HepG2 (cell line): Measurements from ENCODE around the gene SHROOM1. TPM values are rescaled to one million over a fixed set of nuclear protein-coding genes. Genes with fewer than 3 reads are reported as not detected.
A peak's percentile ranks its signal among the peaks of the same experiment; 100 is the strongest.

ENCODE experiments used
- BRD4 ChIP-seq: sonication (generic); formaldehyde crosslinking; IDR thresholded peaks from 2 replicates; pipeline ENCODE4 v1.4.0; 2020; ENCODE audit warnings: missing genetic modification reagents
- CTCF ChIP-seq: sonication (generic); formaldehyde crosslinking; IDR thresholded peaks from 2 replicates; pipeline ENCODE4 v1.5.0; 2020; ENCODE audit warnings: mild to moderate bottlenecking, missing genetic modification reagents, moderate library complexity
- DMAP1 ChIP-seq: IDR thresholded peaks from 2 replicates; pipeline ENCODE4 v1.6.1; 2016
- GATAD2A ChIP-seq: IDR thresholded peaks from 2 replicates; pipeline ENCODE4 v1.6.1; 2016
- GLI4 ChIP-seq: sonication (generic); formaldehyde crosslinking; IDR thresholded peaks from 2 replicates; pipeline ENCODE4 v1.5.1; 2020; ENCODE audit warnings: missing genetic modification reagents, mild to moderate bottlenecking, moderate library complexity, borderline replicate concordance
- HDAC1 ChIP-seq: sonication (generic); formaldehyde crosslinking; IDR thresholded peaks from 2 replicates; pipeline ENCODE4 v1.5.1; 2020; ENCODE audit warnings: mild to moderate bottlenecking, missing genetic modification reagents
- HMG20A ChIP-seq: IDR thresholded peaks from 2 replicates; pipeline ENCODE4 v1.6.1; 2016; ENCODE audit warnings: borderline replicate concordance
- JUNB ChIP-seq: sonication (generic); formaldehyde crosslinking; IDR thresholded peaks from 2 replicates; pipeline ENCODE4 v1.8.0; 2022; ENCODE audit warnings: missing genetic modification reagents, mild to moderate bottlenecking, borderline replicate concordance
- KMT2B ChIP-seq: IDR thresholded peaks from 2 replicates; pipeline ENCODE4 v1.6.1; 2016; ENCODE audit warnings: missing genetic modification reagents, missing compliant biosample characterization
- MLLT10 ChIP-seq: sonication (generic); formaldehyde crosslinking; IDR thresholded peaks from 2 replicates; pipeline ENCODE4 v1.4.0; 2020; ENCODE audit warnings: missing genetic modification reagents
- ZBTB34 ChIP-seq: sonication (generic); formaldehyde crosslinking; IDR thresholded peaks from 2 replicates; pipeline ENCODE4 v1.8.0; 2022; ENCODE audit warnings: mild to moderate bottlenecking, missing genetic modification reagents
- ZFP36 ChIP-seq: fragments of 150-350 bp; IDR thresholded peaks from 2 replicates; pipeline ENCODE4 v1.6.1; 2018; ENCODE audit warnings: borderline replicate concordance, low read length, low read depth; ENCODE audit not compliant: partially characterized antibody
- ZNF317 ChIP-seq: sonication (generic); formaldehyde crosslinking; IDR thresholded peaks from 2 replicates; pipeline ENCODE4 v1.5.0; 2020; ENCODE audit warnings: mild to moderate bottlenecking, missing genetic modification reagents
- ZNF331 ChIP-seq: sonication (generic); formaldehyde crosslinking; IDR thresholded peaks from 2 replicates; pipeline ENCODE4 v1.4.0; 2020; ENCODE audit warnings: missing genetic modification reagents
- ZNF513 ChIP-seq: sonication (generic); formaldehyde crosslinking; conservative IDR thresholded peaks from 2 replicates; pipeline ENCODE4 v1.5.0; 2020; ENCODE audit warnings: missing genetic modification reagents
- polyA plus RNA-seq, 8 experiments: library from polyadenylated mRNA; depleted of rRNA in 3 of 8; stranded (reverse) in 7 of 8; unstranded in 1 of 8; fragments of >200 nt; fragmentation: Illumina TruSeq in 4 of 8; extraction: Trizol in 4 of 8; gene quantifications; 2 replicates each; pipeline versions ENCODE4 v1.2.1 to v1.2.3, GENCODE V29; 2011 to 2016; ENCODE audit warnings: low read depth in 4 of 8, missing spikeins in 1 of 8, mixed read lengths in 1 of 8; ENCODE audit not compliant: insufficient read depth in 1 of 8
- total RNA-seq, 5 experiments: library from RNA; depleted of rRNA; stranded (reverse); fragments of >200 nt; fragmentation: Illumina TruSeq; extraction: Trizol; gene quantifications; 2 replicates each; pipeline ENCODE4 v1.2.3, GENCODE V29; 2016; ENCODE audit warnings: low read depth in 1 of 5
- TF ChIP-seq, protein P1 (sequence below): sonication (generic); formaldehyde crosslinking; conservative IDR thresholded peaks from 2 replicates; pipeline ENCODE4 v1.8.0; 2022; ENCODE audit warnings: mild to moderate bottlenecking, moderate library complexity, missing genetic modification reagents
- TF ChIP-seq, protein P2 (sequence below), 2 experiments: IDR thresholded peaks; 2 replicates each; pipeline ENCODE4 v1.6.1; 2011 to 2012; ENCODE audit warnings: low read length in 2 of 2, borderline replicate concordance in 1 of 2, low read depth in 1 of 2, mild to moderate bottlenecking in 1 of 2, moderate library complexity in 1 of 2
- TF ChIP-seq, protein P3 (sequence below): sonication (generic); formaldehyde crosslinking; IDR thresholded peaks from 2 replicates; pipeline ENCODE4 v1.5.0; 2020; ENCODE audit warnings: missing genetic modification reagents, mild to moderate bottlenecking, borderline replicate concordance

SHROOM1 gene
- total and polyA plus RNA-seq, 2 of the 13 experiments (the other 11 are each of a cell fraction or from before 2014, with no cell fraction given) = 18.2 to 25.7 TPM

DNA sequence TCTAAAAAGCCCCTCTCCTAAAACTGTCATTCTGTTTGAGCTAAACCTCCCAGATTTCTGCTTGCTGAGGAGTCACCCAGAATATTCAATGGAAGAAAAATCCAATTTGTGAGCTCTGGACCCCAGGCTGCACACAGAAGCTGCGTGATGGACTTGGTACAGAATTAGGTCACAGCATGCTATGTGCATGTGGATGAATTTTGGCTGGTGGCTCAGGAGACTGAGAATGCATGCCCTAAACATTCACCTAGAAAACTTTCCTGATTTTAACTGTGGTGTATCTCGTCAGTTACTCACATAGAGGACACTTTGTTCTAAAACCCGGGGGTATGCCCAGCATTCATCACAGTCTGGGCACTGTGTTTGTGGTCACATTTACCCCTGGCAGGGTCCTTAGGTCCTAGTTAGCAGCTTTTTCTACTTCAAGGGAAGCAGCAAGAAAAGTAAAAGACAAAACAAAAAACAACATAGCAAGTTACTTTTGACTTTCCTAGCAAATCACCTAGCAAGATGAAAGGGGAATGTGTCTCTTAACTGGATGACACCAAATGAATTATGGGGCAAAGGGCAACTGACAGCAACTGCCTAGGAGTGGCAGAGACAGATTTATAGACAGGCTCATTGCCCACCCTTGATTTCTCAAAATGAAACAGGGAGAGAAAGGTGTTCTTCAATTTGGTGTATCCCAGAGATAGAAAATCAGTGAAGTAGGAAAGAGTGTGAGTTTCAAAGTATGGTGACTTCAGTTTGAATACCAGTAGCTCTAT, 8.3 kb upstream of the SHROOM1 start (continued):
- TF ChIP-seq ZNF513 (CRISPR knock-in tag) (no peak), GATAD2A (CRISPR knock-in tag) (no peak), JUNB (CRISPR knock-in tag) (no peak), ZBTB34 (CRISPR knock-in tag) (no peak), ZNF317 (no peak; the same call in 1 of the 2 replicates), CTCF (no peak), MLLT10 (CRISPR knock-in tag) (no peak), HMG20A (peak; percentile 56; the same call in 1 of the 2 replicates), DMAP1 (CRISPR knock-in tag) (no peak), BRD4 (CRISPR knock-in tag) (no peak), KMT2B (CRISPR knock-in tag) (no peak), GLI4 (CRISPR knock-in tag) (no peak), ZFP36 (no peak), ZNF331 (no peak), HDAC1 (CRISPR knock-in tag) (no peak)
- TF ChIP-seq, protein P1, sequence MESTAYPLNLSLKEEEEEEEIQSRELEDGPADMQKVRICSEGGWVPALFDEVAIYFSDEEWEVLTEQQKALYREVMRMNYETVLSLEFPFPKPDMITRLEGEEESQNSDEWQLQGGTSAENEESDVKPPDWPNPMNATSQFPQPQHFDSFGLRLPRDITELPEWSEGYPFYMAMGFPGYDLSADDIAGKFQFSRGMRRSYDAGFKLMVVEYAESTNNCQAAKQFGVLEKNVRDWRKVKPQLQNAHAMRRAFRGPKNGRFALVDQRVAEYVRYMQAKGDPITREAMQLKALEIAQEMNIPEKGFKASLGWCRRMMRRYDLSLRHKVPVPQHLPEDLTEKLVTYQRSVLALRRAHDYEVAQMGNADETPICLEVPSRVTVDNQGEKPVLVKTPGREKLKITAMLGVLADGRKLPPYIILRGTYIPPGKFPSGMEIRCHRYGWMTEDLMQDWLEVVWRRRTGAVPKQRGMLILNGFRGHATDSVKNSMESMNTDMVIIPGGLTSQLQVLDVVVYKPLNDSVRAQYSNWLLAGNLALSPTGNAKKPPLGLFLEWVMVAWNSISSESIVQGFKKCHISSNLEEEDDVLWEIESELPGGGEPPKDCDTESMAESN (CRISPR knock-in tag) = no peak
- TF ChIP-seq, protein P2, sequence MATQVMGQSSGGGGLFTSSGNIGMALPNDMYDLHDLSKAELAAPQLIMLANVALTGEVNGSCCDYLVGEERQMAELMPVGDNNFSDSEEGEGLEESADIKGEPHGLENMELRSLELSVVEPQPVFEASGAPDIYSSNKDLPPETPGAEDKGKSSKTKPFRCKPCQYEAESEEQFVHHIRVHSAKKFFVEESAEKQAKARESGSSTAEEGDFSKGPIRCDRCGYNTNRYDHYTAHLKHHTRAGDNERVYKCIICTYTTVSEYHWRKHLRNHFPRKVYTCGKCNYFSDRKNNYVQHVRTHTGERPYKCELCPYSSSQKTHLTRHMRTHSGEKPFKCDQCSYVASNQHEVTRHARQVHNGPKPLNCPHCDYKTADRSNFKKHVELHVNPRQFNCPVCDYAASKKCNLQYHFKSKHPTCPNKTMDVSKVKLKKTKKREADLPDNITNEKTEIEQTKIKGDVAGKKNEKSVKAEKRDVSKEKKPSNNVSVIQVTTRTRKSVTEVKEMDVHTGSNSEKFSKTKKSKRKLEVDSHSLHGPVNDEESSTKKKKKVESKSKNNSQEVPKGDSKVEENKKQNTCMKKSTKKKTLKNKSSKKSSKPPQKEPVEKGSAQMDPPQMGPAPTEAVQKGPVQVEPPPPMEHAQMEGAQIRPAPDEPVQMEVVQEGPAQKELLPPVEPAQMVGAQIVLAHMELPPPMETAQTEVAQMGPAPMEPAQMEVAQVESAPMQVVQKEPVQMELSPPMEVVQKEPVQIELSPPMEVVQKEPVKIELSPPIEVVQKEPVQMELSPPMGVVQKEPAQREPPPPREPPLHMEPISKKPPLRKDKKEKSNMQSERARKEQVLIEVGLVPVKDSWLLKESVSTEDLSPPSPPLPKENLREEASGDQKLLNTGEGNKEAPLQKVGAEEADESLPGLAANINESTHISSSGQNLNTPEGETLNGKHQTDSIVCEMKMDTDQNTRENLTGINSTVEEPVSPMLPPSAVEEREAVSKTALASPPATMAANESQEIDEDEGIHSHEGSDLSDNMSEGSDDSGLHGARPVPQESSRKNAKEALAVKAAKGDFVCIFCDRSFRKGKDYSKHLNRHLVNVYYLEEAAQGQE (IDR thresholded peaks at IDR 0.05; ENCODE audit: borderline replicate concordance in 1 of 2, low read depth in 1 of 2, low read length in 2 of 2) = no peak
- TF ChIP-seq, protein P3, sequence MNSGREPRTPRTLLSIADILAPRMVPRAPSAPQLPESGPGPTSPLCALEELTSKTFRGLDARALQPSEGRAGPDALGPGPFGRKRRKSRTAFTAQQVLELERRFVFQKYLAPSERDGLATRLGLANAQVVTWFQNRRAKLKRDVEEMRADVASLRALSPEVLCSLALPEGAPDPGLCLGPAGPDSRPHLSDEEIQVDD = no peak
